ENCODE measurements around the gene SBF2. TPM values are rescaled to one million over a fixed set of nuclear protein-coding genes. Genes with fewer than 3 reads are reported as not detected.
"Not testable (repeated sequence)": the region's sequence is repeated elsewhere in the genome, so short reads cannot be mapped to it uniquely, and the experiment has no call there.

SBF2 gene
- total RNA-seq, 1 donor from 2014 or later: 12.0 TPM

GRCh38 chr11:9903579-9903978 lies 390.4 kb downstream of the SBF2 start:
- Mint-ChIP-seq H3K4me3 (no peak overlapping the region), H3K27me3 (peaks cover 1% of the 10 kb centered on the region), H3K36me3 (ENCODE audit: low read depth) (no peaks in the 10 kb centered on the region), H3K9me3 (no peaks in the 10 kb centered on the region), H3K27ac (no peak overlapping the region), H3K4me1 (no peaks in the 10 kb centered on the region)
- intact Hi-C loops (cut with micrococcal nuclease): no loop called here
- ChIA-PET POLR2A (no interaction called here), CTCF (no interaction called here)
- ATAC-seq (ENCODE audit: low read depth) (no peak), DNase-seq (no peak)
- TF ChIP-seq, protein P1, sequence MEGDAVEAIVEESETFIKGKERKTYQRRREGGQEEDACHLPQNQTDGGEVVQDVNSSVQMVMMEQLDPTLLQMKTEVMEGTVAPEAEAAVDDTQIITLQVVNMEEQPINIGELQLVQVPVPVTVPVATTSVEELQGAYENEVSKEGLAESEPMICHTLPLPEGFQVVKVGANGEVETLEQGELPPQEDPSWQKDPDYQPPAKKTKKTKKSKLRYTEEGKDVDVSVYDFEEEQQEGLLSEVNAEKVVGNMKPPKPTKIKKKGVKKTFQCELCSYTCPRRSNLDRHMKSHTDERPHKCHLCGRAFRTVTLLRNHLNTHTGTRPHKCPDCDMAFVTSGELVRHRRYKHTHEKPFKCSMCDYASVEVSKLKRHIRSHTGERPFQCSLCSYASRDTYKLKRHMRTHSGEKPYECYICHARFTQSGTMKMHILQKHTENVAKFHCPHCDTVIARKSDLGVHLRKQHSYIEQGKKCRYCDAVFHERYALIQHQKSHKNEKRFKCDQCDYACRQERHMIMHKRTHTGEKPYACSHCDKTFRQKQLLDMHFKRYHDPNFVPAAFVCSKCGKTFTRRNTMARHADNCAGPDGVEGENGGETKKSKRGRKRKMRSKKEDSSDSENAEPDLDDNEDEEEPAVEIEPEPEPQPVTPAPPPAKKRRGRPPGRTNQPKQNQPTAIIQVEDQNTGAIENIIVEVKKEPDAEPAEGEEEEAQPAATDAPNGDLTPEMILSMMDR (IDR thresholded peaks at IDR 0.05): no peak

DNA sequence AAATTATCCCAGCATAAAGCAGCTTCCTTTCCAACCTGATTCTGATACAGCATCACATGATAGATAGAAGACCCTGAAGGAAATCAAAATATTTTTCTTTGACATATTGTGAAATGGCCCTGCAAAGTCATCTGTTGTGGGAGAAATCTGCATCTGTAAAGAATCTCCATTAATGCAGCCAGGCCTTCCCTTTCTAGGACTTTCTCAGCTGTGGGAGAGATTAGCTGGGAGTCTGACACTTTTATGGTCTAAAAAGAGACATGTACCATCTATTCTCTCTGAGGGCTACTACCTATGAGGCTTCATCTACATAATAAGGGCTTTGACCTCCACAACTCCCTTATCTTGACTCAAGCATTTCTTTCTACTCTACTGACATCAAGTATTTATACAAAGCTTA lies 392.1 kb downstream of the SBF2 start:
- POLR2A ChIA-PET: no interaction called here
- CTCF ChIA-PET: no interaction called here
- Mint-ChIP-seq H3K4me1 (no peaks in the 10 kb centered on the region), H3K27me3 (peaks cover 1% of the 10 kb centered on the region), H3K9me3 (no peaks in the 10 kb centered on the region), H3K27ac (no peak overlapping the region), H3K36me3 (ENCODE audit: low read depth) (no peaks in the 10 kb centered on the region), H3K4me3 (no peak overlapping the region)
- intact Hi-C loops (cut with micrococcal nuclease): no loop called here
- TF ChIP-seq, protein P1 (IDR thresholded peaks at IDR 0.05): no peak
- ATAC-seq (ENCODE audit: low read depth): no peak
- DNase-seq: no peak

DNA sequence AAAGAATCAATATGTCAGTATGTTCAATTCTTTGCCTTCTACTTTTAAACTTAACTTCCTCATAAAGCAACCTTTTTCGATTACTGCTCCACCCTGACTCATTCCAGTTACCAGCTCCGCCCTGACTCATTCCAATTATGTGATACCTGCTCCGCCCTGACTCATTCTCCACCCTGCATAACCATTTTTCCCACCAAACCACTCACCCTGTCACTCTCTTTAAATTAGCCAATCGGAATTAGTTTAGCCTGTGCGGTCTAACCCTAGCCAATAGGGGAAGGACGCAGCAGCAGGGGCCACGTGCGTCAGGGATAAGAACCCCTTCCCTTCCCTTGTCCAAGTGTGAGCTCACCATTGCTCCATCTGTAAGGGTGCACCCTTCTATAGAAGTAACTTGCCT lies 393.8 kb downstream of the SBF2 start:
- CTCF ChIA-PET; H3K9me3 Mint-ChIP-seq; POLR2A ChIA-PET; H3K4me3 Mint-ChIP-seq; DNase-seq; H3K36me3 Mint-ChIP-seq (ENCODE audit: low read depth); ATAC-seq (ENCODE audit: low read depth); H3K27me3 Mint-ChIP-seq; H3K27ac Mint-ChIP-seq; intact Hi-C loops (cut with micrococcal nuclease); H3K4me1 Mint-ChIP-seq: not testable (repeated sequence)

DNA sequence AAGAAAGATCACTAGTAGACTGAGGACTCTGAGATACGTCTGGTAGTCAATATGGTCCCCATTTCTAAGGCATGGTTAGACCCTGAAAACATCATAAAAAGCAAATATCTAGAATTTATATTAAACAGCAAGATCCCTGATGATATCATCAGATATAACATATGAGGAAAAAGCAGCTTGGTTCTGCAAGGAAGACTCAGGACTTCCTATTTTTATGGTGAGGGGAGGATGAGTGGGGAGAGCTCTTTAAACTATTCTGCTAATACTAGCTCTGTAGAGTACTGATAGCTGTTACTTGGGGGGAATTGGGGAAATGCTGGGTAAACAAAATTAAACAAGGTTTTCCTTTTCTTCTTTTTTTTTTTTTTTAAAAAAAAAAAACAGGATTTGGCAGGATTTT lies 394.3 kb downstream of the SBF2 start:
- Mint-ChIP-seq H3K9me3 (peaks cover 3% of the 10 kb centered on the region), H3K36me3 (ENCODE audit: low read depth) (peaks cover 7% of the 10 kb centered on the region), H3K27ac (no peak overlapping the region), H3K4me3 (no peak overlapping the region), H3K4me1 (no peaks in the 10 kb centered on the region), H3K27me3 (peaks cover 1% of the 10 kb centered on the region)
- intact Hi-C loops (cut with micrococcal nuclease): no loop called here
- TF ChIP-seq, protein P1 (IDR thresholded peaks at IDR 0.05): no peak
- POLR2A ChIA-PET: no interaction called here
- ATAC-seq (ENCODE audit: low read depth) (no peak), DNase-seq (no peak)
- CTCF ChIA-PET: interaction anchor here (0.7 kb wide), 1 partner anchor 488 kb away, joined by 5 read pairs; no protein-coding TSS in a partner anchor

DNA sequence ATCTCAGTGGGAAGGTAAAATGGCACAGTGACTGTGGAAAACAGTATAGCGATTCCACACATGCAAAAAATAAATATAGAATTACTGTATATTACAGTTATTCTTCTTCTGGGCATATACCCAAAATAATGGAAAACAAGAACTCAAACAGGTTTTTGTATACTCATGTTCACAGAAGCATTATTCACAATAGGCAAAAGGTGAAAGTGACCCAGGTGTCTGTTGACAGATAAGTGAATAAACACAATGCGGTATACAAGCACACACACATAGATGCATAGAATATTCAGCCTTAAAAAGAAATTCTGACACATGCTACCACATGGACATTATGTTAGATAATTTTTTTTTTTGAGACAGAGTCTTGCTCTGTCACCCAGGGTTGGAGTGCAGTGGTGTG lies 397.1 kb downstream of the SBF2 start:
- CTCF ChIA-PET: no interaction called here
- no peak for ATAC-seq (ENCODE audit: low read depth)
- Mint-ChIP-seq H3K4me1 (no peaks in the 10 kb centered on the region), H3K36me3 (ENCODE audit: low read depth) (peaks cover 7% of the 10 kb centered on the region), H3K27ac (no peak overlapping the region), H3K4me3 (no peak overlapping the region), H3K9me3 (peaks cover 3% of the 10 kb centered on the region), H3K27me3 (no peaks in the 10 kb centered on the region)
- intact Hi-C loops (cut with micrococcal nuclease): no loop called here
- TF ChIP-seq, protein P1 (IDR thresholded peaks at IDR 0.05): no peak
- DNase-seq: no peak
- POLR2A ChIA-PET: no interaction called here

DNA sequence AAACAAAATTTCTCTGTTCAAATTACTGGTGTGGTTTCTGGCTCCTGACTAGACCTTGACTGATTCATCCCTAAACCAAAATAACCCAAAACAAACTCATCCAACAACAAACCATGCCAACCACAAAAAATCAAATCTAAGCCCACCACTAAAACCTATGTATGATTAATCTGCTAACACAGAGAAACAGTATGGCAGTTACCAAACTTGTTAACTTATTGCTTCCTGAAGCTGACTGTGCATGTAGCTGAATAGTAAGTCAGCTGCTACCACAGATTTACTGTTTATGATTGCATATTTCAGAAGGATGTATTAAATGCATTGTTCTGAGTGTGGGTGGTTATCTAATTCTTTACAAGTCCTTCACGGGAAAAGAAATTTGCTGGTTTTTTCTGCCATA lies 399.0 kb downstream of the SBF2 start:
- H3K4me3 Mint-ChIP-seq: no peak overlapping the region
- H3K27ac Mint-ChIP-seq: no peak overlapping the region
- intact Hi-C loops (cut with micrococcal nuclease): no loop called here
- ChIA-PET POLR2A (no interaction called here), CTCF (no interaction called here)
- TF ChIP-seq, protein P1 (IDR thresholded peaks at IDR 0.05): no peak
- no peaks in the 10 kb centered on the region for H3K4me1 Mint-ChIP-seq
- H3K36me3 Mint-ChIP-seq (ENCODE audit: low read depth): peaks cover 7% of the 10 kb centered on the region
- no peak for ATAC-seq (ENCODE audit: low read depth)
- H3K9me3 Mint-ChIP-seq: peaks cover 3% of the 10 kb centered on the region
- no peaks in the 10 kb centered on the region for H3K27me3 Mint-ChIP-seq
- DNase-seq: no peak
